Endothelial cell of umbilical vein (primary cell): Measurements from ENCODE around the gene SUFU. TPM values are rescaled to one million over a fixed set of nuclear protein-coding genes. Genes with fewer than 3 reads are reported as not detected.

Experiments
- BruUV-seq: library from RNA; stranded (reverse); fragments of 400-500 nt; replicated peaks from 2 replicates; lab custom pipeline; 2021; lab: Mats Ljungman, UMichigan
- CTCF ChIA-PET: fragments of 300-600, 350-600 bp; sonication (Branson Sonifier 250); formaldehyde crosslinking; loops from one replicate; lab custom pipeline; 2021; ENCODE audit warnings: antibody characterized with exemption, inconsistent platforms; lab: Charles Lee
- POLR2A ChIA-PET: fragments of 300-600, 350-600 bp; sonication (Branson Sonifier 250); formaldehyde crosslinking; loops from one replicate; lab custom pipeline; 2021; ENCODE audit warnings: antibody characterized with exemption, inconsistent platforms; lab: Charles Lee
- DNase-seq: peaks from one replicate; pipeline ENCODE4 v3.0.0-alpha.2; 2011; ENCODE audit warnings: low read depth, low spot score
- FAIRE-seq: peaks from 2 replicates; lab custom pipeline; 2011; peaks lifted over from hg19 to GRCh38; lab: Jason Lieb, UNC
- H2AFZ ChIP-seq: 2 replicates; pipeline ENCODE4 v1.6.0; 2012; ENCODE audit warnings: low read depth, low read length, control low read depth, inconsistent platforms
- H3K27ac ChIP-seq: 2 replicates; pipeline ENCODE4 v1.5.1; 2011; ENCODE audit warnings: low read depth, mild to moderate bottlenecking, control low read depth, low read length, moderate library complexity; ENCODE audit not compliant: insufficient read depth
- H3K27me3 ChIP-seq, 2 experiments: 2 replicates each; pipeline versions ENCODE4 v1.6.0 to v1.6.1; 2011; ENCODE audit warnings: low read length in 2 of 2, mixed read lengths in 1 of 2; ENCODE audit not compliant: control insufficient read depth in 2 of 2, insufficient read depth in 2 of 2
- H3K36me3 ChIP-seq, 2 experiments: 2 replicates in 1 of 2; 3 replicates in 1 of 2; pipeline ENCODE4 v1.5.1; 2011; ENCODE audit warnings: low read length in 2 of 2, mild to moderate bottlenecking in 1 of 2, moderate library complexity in 1 of 2; ENCODE audit not compliant: control insufficient read depth in 2 of 2, insufficient read depth in 2 of 2; ENCODE audit errors: extremely low read depth in 1 of 2
- H3K4me1 ChIP-seq: 3 replicates; pipeline ENCODE4 v1.5.1; 2011; ENCODE audit warnings: mild to moderate bottlenecking, low read length; ENCODE audit not compliant: control insufficient read depth, insufficient read depth; ENCODE audit errors: extremely low read depth
- H3K4me2 ChIP-seq: 2 replicates; pipeline ENCODE4 v1.6.1; 2011; ENCODE audit warnings: low read length, control low read depth, mixed read lengths; ENCODE audit not compliant: insufficient read depth
- H3K4me3 ChIP-seq, 3 experiments: fragments of 200-600 bp in 1 of 3; sonication (generic), shearing (Covaris generic) in 1 of 3; replicated peaks in 1 of 3; 2 replicates each; pipeline ENCODE4 v1.5.1; 2011 to 2016; ENCODE audit warnings: control low read depth in 3 of 3, low read length in 3 of 3, mild to moderate bottlenecking in 2 of 3, inconsistent platforms in 1 of 3, low read depth in 1 of 3, moderate library complexity in 1 of 3; ENCODE audit not compliant: insufficient read depth in 1 of 3
- H3K79me2 ChIP-seq: 2 replicates; pipeline ENCODE4 v1.6.0; 2012; ENCODE audit warnings: low read length, inconsistent platforms; ENCODE audit not compliant: control insufficient read depth, insufficient read depth
- H3K9ac ChIP-seq: replicated peaks from 2 replicates; pipeline ENCODE3; 2011; ENCODE audit warnings: low read length, control low read depth; ENCODE audit not compliant: insufficient read depth; ENCODE audit errors: extremely low read depth
- H3K9me1 ChIP-seq: replicated peaks from 3 replicates; pipeline ENCODE4 v1.6.0; 2011; ENCODE audit warnings: mild to moderate bottlenecking, low read length; ENCODE audit not compliant: control insufficient read depth, insufficient read depth; ENCODE audit errors: extremely low read depth
- H3K9me3 ChIP-seq: replicated peaks from 2 replicates; pipeline ENCODE4 v1.5.1; 2012; ENCODE audit warnings: low read length, inconsistent platforms; ENCODE audit not compliant: control insufficient read depth, insufficient read depth
- H4K20me1 ChIP-seq: replicated peaks from 2 replicates; pipeline ENCODE3; 2011; ENCODE audit warnings: mild to moderate bottlenecking, low read length; ENCODE audit not compliant: control insufficient read depth, insufficient read depth; ENCODE audit errors: extremely low read depth
- EZH2 ChIP-seq: IDR thresholded peaks from 2 replicates; pipeline ENCODE4 v1.6.1; 2012; ENCODE audit warnings: borderline replicate concordance, low read depth, mild to moderate bottlenecking, moderate library complexity, low read length, inconsistent platforms; ENCODE audit not compliant: severe bottlenecking
- FOS ChIP-seq: IDR thresholded peaks from 2 replicates; pipeline ENCODE4 v1.6.1; 2011; ENCODE audit warnings: mild to moderate bottlenecking, low read length, moderate library complexity, borderline replicate concordance; ENCODE audit not compliant: insufficient read depth
- GATA2 ChIP-seq: IDR thresholded peaks from 2 replicates; pipeline ENCODE4 v1.7.0; 2011; ENCODE audit warnings: low read depth, mild to moderate bottlenecking, moderate library complexity, mixed read lengths, low read length; ENCODE audit not compliant: insufficient read length, insufficient read depth
- JUN ChIP-seq: IDR thresholded peaks from 2 replicates; pipeline ENCODE4 v1.6.1; 2011; ENCODE audit warnings: borderline replicate concordance, low read depth; ENCODE audit not compliant: insufficient read length, insufficient read depth
- MYC ChIP-seq: IDR thresholded peaks from one replicate; pipeline ENCODE4 v1.6.1; 2011; ENCODE audit warnings: mild to moderate bottlenecking, low read depth, low read length
- POLR2A ChIP-seq: IDR thresholded peaks from 2 replicates; pipeline ENCODE4 v1.6.1; 2012; ENCODE audit warnings: low read depth, mild to moderate bottlenecking, control low read depth, low read length
- POLR2AphosphoS5 ChIP-seq: IDR thresholded peaks from 2 replicates; pipeline ENCODE4 v1.6.1; 2012; ENCODE audit warnings: low read depth, mild to moderate bottlenecking, control low read depth, low read length, moderate library complexity; ENCODE audit not compliant: insufficient read depth
- dilution Hi-C: fragments of 300-500 bp; cut with MboI; formaldehyde crosslinking; loops from one replicate; pipeline ENCODE4 v1.15.0; 2019; ENCODE audit warnings: low sequenced_read_pairs; ENCODE audit not compliant: extremely low pct_ligation_motif_present
- intact Hi-C: fragments of 100-400 bp; cut with micrococcal nuclease; formaldehyde crosslinking; loops from one replicate; pipeline ENCODE4 v1.10.0; 2022
- polyA plus RNA-seq, 4 experiments: library from polyadenylated mRNA; depleted of rRNA in 3 of 4; stranded (reverse) in 3 of 4; unstranded in 1 of 4; fragments of >200 nt; gene quantifications; 2 replicates each; pipeline versions ENCODE4 v1.2.1 to v1.2.3, GENCODE V29; 2011 to 2012; ENCODE audit warnings: missing spikeins in 1 of 4
- total RNA-seq: library from RNA; stranded (reverse); gene quantifications from 2 replicates; pipeline ENCODE4 v1.2.3, GENCODE V29; 2021
- TF ChIP-seq, protein P1 (sequence below), 2 donors: IDR thresholded peaks; 1 replicate in 1 of 2; 2 replicates in 1 of 2; pipeline ENCODE4 v1.5.1; 2011; ENCODE audit warnings: low read length in 2 of 2, mild to moderate bottlenecking in 2 of 2, moderate library complexity in 2 of 2, control low read depth in 1 of 2, inconsistent platforms in 1 of 2, low read depth in 1 of 2; ENCODE audit not compliant: insufficient read depth in 1 of 2; ENCODE audit errors: extremely low read depth in 1 of 2
- TF ChIP-seq, protein P2 (sequence below): IDR thresholded peaks from 2 replicates; pipeline ENCODE4 v1.6.1; 2011; ENCODE audit not compliant: insufficient read depth, insufficient read length

The SUFU gene
- total and polyA plus RNA-seq, 2 donors (not counting 3 experiments of a cell fraction or from before 2014, with no cell fraction given): 10.1 to 16.3 TPM

DNA sequence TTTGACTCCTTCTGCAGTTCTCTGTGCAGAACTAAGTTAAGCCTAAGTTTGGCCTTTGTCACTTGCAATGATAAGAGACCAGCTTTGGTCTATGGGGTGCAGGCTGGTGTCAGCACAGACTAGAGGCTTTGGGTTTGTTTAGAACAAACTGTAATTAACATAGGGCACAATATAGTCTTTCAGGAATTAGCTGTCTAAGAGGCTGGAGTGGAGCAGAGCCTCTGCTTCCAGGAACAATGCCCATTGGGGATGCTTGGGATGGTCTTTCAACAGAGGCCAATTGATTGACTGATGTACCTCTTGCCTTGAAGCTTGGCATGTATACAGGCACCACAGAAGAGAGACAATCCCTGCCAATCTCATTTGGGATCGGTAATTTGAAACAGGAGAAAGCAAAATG, 4.7 kb downstream of the SUFU start:
- Histone ChIP-seq H3K79me2 (peaks cover 28% of the 10 kb centered on the region), H3K9me3 (no peaks in the 10 kb centered on the region), H3K36me3 (peaks cover 2 to 6% of the 10 kb centered on the region in 2 experiments), H3K4me3 (no peak overlapping the region), H4K20me1 (no peaks in the 10 kb centered on the region), H3K27ac (no peak overlapping the region), H3K4me2 (no peak overlapping the region), H2AFZ (no peak overlapping the region), H3K4me1 (peaks cover 17% of the 10 kb centered on the region), H3K27me3 (no peaks in the 10 kb centered on the region), H3K9ac (no peak overlapping the region), H3K9me1 (no peaks in the 10 kb centered on the region)
- TF ChIP-seq, protein P1, sequence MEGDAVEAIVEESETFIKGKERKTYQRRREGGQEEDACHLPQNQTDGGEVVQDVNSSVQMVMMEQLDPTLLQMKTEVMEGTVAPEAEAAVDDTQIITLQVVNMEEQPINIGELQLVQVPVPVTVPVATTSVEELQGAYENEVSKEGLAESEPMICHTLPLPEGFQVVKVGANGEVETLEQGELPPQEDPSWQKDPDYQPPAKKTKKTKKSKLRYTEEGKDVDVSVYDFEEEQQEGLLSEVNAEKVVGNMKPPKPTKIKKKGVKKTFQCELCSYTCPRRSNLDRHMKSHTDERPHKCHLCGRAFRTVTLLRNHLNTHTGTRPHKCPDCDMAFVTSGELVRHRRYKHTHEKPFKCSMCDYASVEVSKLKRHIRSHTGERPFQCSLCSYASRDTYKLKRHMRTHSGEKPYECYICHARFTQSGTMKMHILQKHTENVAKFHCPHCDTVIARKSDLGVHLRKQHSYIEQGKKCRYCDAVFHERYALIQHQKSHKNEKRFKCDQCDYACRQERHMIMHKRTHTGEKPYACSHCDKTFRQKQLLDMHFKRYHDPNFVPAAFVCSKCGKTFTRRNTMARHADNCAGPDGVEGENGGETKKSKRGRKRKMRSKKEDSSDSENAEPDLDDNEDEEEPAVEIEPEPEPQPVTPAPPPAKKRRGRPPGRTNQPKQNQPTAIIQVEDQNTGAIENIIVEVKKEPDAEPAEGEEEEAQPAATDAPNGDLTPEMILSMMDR (IDR thresholded peaks at IDR 0.05; ENCODE audit: extremely low read depth in 1 of 2, insufficient read depth in 1 of 2, low read depth in 1 of 2, low read length in 2 of 2): no peak
- no peak for TF ChIP-seq MYC
- no peak for TF ChIP-seq POLR2A
- TF ChIP-seq POLR2AphosphoS5: no peak
- no peak for TF ChIP-seq EZH2
- TF ChIP-seq JUN: no peak
- TF ChIP-seq, protein P2, sequence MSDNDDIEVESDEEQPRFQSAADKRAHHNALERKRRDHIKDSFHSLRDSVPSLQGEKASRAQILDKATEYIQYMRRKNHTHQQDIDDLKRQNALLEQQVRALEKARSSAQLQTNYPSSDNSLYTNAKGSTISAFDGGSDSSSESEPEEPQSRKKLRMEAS: no peak
- TF ChIP-seq FOS: no peak
- TF ChIP-seq GATA2: no peak
- ChIA-PET POLR2A (no interaction called here), CTCF (interaction anchor here (8.4 kb wide), 1 partner anchor 73 kb away, joined by 261 read pairs; no protein-coding TSS in a partner anchor)
- BruUV-seq: no TSS peak
- DNase-seq: no peak
- dilution Hi-C loops (no loop called here), intact Hi-C loops (no loop called here)
- no peak for FAIRE-seq
